HTERT RPE-1 (cell line): ENCODE measurements around the gene SYT9.
"Not testable (repeated sequence)": the region's sequence is repeated elsewhere in the genome, so short reads cannot be mapped to it uniquely, and the experiment has no call there.

Experiments
- in situ Hi-C: fragments of 300-500 bp; cut with MboI; formaldehyde crosslinking; loops from 4 replicates; pipeline ENCODE4 v1.14.3; 2020; ENCODE audit warnings: low sequenced_read_pairs

Gene SYT9

DNA sequence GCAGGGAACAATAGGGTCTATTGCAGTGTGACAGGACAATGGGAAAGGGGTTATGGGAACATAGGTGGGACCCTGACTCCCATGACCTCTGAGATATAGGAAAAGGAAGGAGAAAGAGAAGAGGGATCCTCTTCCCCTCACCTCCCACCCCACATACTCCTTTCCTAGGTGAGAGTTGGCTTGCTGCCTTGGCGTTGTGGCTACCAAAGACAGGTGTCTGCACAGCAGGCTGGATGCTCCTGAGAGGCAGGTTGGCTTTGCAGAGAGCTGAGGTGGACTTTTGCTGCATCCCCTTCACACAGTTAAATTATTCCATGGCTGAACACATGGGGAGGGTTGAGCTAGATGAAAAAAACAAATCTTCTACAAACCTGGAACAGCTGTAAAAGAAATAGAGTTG is 80.7 kb downstream of the SYT9 start:
- in situ Hi-C loops = no loop called here

GRCh38 chr11:7332962-7333361 is 81.3 kb downstream of the SYT9 start:
- in situ Hi-C loops = no loop called here

DNA sequence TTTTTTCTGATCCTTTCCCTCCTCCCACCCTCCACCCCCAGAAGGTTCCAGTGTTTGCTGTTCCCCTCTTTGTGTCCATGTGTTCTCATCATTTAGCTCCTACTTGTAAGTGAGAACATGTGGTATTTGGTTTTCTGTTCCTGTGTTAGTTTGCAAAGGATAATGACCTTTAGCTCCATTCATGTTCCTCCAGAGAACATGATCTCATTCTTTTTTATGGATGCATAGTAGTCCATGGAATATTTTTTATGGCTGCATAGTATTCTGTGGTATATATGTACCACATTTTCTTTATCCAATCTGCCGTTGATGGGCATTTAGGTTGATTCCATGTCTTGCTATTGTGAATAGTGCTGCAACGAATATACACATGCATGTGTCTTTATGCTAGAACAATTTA is 83.7 kb downstream of the SYT9 start:
- in situ Hi-C loops = not testable (repeated sequence)

DNA sequence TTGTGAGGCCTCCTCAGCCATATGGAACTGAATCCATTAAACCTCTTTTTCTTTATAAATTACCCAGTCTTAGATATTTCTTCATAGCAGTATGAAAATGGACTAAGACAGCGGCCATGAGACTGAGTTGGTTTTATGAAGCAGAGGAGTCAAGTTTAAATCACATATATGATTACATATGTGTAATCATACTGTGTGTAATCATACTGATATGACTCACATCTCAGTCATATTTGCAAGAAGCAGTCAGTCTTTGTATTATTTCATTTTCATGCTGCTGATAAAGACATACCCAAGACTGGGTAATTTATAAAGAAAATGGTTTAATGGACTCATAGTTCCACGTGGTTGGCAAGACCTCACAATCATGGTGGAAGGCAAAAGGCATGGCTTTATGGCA is 89.8 kb downstream of the SYT9 start:
- in situ Hi-C loops = no loop called here

DNA sequence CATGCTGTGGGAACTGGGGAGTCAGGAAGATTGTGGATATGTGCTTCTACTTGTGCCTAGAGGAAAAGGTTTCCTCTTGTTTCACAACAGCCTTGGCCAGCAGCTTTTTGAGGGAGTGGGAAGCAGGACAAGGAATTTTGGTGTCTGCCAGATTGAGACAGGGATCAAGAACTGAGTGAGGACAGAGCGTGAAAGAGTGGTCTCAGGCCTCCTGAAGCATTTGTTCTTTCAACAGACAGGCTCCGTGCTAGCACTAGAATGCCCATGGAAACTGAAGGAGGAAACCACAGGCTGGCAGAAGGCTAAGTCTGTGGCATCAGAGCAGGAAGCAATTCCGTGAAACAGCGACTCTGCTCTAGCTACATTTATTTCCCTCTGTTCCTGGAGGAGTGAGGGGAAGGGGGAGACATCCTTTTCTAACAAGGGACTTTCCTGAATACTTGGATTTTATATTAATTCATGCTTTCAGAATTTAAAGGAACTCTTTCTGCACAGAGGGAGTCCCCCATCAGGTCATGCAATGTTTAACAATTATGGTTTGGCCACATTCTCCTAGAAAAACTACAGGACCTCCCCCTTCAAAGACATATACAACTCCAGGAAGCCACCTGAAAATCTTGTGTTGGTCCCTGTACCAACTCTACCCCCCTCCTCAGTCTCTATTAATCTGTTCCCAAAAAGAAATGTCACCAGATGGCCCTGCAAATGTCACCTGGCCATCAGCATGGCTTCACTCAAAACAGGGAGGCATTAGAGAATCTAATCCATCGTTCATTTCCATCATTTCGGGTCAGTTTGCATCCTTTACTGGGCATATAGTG is 96.1 kb downstream of the SYT9 start:
- in situ Hi-C loops = no loop called here

DNA sequence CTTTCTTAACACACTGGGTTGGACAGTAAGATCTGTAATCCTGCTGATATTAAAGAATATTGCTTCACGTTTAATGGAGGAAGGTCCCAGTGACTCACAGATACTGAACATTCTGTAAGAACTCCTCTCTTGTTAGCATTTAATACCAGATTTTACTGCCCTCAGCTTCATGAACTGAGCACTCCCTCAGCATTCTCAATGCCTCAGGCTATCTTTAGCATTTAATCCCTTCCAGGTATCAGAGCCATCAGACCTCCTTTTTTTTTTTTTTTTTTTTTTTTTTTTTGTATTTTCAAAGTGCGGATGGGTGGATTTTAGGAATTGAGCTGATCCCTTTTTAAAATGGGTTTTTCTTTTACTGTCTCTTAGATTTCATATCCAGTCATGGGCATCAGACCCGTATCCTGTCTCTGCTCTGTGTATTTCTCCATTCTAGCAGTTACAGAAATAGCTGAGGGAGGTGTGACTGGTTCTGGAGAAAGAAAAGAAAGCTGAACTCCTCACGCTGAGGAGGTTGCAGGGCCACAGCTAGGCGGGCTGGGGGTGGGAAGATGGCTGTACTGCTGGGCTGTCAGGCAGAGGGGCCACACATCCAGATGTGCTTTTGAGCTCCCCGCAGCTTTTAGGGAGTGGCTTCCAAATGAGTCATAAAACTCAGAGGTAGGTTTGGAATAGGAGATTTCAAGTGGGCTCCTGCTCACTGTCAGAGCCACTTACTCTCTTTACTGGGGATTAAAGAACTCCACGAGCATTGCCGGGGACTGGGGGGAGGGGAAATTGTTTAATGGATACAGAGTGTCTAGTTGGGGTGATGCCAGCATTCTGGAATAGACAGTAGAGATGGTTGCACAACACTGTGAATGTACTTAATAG is 97.0 kb downstream of the SYT9 start:
- in situ Hi-C loops = no loop called here

DNA sequence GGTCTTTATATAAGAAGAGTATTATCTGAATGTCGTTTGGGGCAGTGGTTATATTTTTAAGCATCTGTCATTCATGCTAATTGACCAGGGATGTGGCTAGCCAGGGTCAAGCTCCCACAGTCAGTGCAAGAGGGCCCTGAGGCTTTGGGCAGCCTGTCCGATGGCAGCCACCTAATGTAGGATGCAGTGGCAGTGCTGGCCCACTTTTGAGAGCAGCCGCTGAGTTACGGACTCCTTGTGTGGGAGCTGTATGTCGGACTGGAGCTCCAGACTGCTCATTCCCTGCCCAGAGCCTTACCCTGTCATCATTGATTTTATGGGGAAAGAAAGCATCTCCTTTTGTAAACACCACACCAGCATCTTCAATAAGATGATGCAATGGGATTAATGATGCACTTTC is 99.5 kb downstream of the SYT9 start:
- in situ Hi-C loops = no loop called here

DNA sequence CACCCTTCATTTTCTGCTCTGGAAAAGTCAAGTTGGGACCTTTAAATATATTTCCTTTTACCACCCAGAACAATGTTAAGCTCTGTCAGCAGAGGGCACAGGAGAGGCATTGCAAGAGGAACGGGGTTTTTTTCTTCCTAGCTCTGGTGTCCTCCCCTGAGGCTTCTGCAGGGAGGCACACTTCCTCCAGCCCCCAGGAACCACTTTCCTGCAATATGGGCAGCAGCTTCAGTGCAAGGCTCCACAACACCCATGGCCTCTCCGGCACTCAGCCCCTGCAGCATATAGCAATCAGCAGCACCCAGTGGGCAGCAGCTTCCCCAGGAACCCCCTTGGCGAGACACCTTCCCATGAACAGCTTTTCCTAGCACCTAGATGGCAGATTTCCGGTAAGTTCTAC is 101.4 kb downstream of the SYT9 start:
- in situ Hi-C loops = no loop called here

DNA sequence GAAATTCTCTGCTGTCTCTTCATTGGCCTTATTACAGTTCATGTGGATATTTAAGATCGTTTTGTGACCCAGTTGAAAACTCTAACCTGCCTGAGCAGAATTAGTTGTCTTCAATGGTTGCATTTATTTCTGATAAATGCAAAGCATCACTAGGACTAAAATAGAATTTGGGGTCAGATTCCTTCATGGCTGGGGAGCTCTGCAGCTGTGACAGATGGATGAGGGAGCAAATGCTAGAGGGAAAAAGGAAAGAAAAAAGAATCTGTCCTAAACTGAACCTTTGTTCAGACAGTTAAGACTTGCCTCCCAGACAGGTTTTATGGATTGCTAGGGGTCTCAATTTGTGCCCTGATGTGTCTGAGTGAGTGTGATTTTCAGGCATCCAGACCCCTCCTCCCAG is 113.0 kb downstream of the SYT9 start:
- in situ Hi-C loops = no loop called here

DNA sequence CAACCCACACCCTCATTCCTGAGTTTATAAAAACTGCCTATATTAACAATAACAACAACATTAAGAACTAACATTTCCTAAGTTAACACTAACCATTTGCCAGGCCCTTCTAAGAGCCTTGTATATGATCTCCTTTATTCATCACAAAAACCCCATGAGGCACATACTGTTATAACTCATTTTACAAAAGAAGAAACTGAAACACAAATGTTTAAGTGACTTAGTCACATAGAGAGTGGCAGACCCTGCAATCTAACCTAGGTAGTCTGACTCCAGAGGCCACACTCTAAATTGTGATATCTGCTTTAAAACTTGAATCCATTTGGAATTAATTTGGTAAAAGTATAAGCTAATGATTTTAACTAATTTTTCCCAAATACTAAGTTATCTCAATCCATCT is 116.1 kb downstream of the SYT9 start:
- in situ Hi-C loops = no loop called here

GRCh38 chr11:7376386-7376785 is 124.7 kb downstream of the SYT9 start:
- in situ Hi-C loops = no loop called here

DNA sequence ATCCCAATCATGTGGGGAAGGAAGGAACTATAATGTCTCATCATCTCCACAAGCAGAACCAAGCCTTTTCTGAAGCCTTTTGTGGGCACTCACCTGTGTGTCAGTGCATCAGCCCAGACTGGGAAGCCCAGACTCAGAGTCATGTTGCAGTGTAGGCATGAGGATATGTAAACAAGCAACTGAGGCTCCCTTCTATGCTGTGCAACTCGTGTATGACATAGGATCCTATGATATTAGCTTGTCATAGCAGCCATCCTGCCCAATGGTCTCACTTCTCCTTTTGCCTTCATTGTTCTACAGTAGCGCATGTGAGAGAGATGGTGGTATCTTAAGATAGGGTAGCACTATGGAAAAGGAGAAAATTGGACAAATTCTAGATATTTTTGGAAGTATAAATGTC is 130.2 kb downstream of the SYT9 start:
- in situ Hi-C loops = no loop called here

DNA sequence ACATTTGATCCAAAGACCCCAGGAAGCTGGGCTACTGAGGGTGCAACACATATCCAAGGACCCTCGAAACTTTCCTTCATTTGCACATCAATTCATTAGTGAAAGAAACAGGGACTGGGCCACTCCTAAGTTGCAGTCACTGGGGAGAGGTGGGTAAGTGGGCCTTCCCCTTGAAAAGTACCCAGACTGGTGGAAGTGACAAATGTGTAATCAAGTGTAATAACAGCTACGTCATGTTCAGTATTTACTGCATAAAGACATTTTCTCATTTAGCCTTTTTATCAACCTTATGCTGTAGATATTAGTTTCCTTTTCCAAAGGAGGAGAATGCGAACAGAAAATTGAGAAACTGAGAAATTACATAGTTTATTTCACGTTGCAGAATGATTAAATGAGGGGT is 131.7 kb downstream of the SYT9 start:
- in situ Hi-C loops = no loop called here

- in situ Hi-C loops = no loop called here
Measured at GRCh38 chr11:7384691-7385090, 133.0 kb downstream of the SYT9 start.

DNA sequence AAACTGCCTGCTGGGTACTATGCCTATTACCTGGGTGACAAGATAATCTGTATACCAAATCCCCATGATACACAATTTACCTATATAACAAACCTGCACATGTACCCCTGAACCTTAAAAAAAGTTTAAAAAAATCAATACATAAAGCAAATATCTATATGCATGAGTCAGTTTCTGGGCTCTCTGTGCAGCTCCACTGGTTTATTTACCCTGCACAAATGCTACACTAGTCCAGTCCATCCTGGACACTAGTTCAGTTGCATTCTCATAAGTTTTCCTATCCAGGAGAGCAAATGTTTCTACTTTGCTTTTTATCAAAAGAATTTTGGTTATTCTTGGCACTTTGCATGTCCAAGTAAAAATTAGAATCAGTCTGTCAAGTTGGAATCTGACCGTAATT is 133.8 kb downstream of the SYT9 start:
- in situ Hi-C loops = no loop called here

DNA sequence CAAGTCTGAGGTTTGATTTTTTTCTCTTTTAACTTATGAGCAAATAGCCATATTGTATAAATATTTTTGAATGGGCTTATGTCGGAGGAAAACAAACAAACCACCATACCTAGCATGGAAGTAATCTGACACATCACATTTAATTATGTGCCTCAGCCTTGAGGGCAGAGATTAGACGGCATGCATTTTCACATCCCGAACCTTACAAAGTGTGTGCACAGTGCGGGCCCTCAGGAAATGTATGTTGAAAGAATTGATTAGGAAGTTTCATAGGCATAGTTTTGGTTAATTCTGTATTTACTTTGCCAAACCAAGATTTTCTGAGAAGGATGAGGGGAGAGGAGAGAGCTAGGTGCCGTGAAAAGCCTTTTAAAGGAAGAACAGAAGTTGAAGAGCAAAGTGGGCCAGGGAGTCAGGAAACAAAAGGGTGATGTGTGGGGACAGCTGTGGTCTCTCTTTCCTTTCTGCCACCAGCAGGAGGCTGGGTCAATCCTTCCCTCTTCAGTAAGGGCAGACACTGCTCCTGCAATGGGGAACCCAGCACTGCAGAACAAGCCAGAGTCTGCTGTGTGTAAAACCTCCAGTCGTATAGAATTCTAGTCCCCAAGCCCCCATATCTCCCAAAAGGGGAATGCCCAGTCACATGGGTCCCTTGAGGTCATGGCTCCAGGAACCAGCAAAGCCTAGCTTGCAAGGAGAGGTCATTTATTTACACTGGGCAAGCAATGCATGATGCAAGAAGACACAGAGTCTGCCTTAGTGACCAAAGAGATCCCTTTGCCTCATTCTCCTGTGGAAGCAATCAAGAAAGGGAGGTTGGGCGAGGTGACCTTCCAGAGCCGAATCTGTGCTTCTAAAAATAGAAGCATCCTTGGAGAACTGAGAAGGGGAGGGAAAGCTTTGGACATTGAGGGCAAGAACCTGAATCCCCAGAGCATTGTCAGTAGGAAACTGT is 162.5 kb downstream of the SYT9 start:
- in situ Hi-C loops = no loop called here

- in situ Hi-C loops = no loop called here
Measured at GRCh38 chr11:7414973-7415817, 163.5 kb downstream of the SYT9 start.

DNA sequence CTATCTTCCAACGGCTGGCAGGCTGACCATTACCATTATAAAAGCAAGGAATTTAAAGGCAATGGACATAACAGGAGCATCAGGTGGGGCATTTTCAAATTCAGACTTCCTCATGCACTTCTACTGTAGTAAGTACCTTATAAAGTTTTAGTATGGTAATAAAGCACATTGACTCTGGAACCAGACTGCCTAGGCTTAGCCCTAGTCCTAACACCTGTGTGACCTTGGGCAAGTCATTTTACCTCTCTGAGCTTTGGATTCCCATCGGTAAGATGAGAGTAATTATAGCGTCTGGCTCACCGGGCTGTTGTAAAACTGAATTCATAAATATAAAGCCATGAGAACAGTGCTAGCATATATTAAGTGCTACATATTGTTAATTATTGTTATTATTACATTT is 164.4 kb downstream of the SYT9 start:
- in situ Hi-C loops = no loop called here

GRCh38 chr11:7417328-7417727 is 165.6 kb downstream of the SYT9 start:
- in situ Hi-C loops = no loop called here

- in situ Hi-C loops = no loop called here
Measured at GRCh38 chr11:7418061-7418460, 166.4 kb downstream of the SYT9 start.
